Gastroesophageal sphincter (tissue), 2 donors: ENCODE results near the gene PDE6C.

Experiments
- EP300 ChIP-seq: sonication (generic); formaldehyde crosslinking; IDR thresholded peaks from one replicate; pipeline ENCODE4 v1.6.1; 2017; ENCODE audit warnings: antibody characterized with exemption, mild to moderate bottlenecking
- POLR2A ChIP-seq, 2 donors: fragments of 450-650 bp; IDR thresholded peaks; one replicate each; pipeline ENCODE4 v1.6.1; 2017; ENCODE audit warnings: antibody characterized with exemption in 2 of 2, mild to moderate bottlenecking in 2 of 2, moderate library complexity in 1 of 2

- no peak for TF ChIP-seq POLR2A (IDR thresholded peaks at IDR 0.05)
- TF ChIP-seq EP300 = no peak
Measured at GRCh38 chr10:93567277-93568104, 44.8 kb upstream of the PDE6C start.
